WTC11 (cell line): ENCODE results near the gene TBR1. TPM values are rescaled to one million over a fixed set of nuclear protein-coding genes. Genes with fewer than 3 reads are reported as not detected.

Experiments
- ATAC-seq: fragments of 200-7000 bp; cut with Tn5 transposase; 2 replicates; pipeline ENCODE4 v1.10.0; 2021; ENCODE audit warnings: mild to moderate bottlenecking, moderate library complexity
- CTCF ChIA-PET: fragments of 300-600 bp; sonication (Branson Sonifier 250); formaldehyde crosslinking; loops from one replicate; lab custom pipeline; 2021; ENCODE audit warnings: antibody characterized with exemption; lab: Charles Lee
- POLR2A ChIA-PET: fragments of 350-600 bp; sonication (Branson Sonifier 250); formaldehyde crosslinking; loops from one replicate; lab custom pipeline; 2021; ENCODE audit warnings: antibody characterized with exemption; lab: Charles Lee
- DNase-seq: peaks from one replicate; pipeline ENCODE4 v3.0.0; 2021; ENCODE audit warnings: low spot score
- H3K27ac Mint-ChIP-seq: 2 replicates; pipeline ENCODE4 v1.8.0; 2021; ENCODE audit warnings: mixed read lengths
- H3K27me3 Mint-ChIP-seq: 2 replicates; pipeline ENCODE4 v1.8.0; 2021; ENCODE audit warnings: low read depth, mild to moderate bottlenecking, moderate library complexity, mixed read lengths
- H3K36me3 Mint-ChIP-seq: 2 replicates; pipeline ENCODE4 v1.8.0; 2021; ENCODE audit warnings: mixed read lengths
- H3K4me1 Mint-ChIP-seq: 2 replicates; pipeline ENCODE4 v1.8.0; 2022; ENCODE audit warnings: mixed read lengths
- H3K4me3 Mint-ChIP-seq: 2 replicates; pipeline ENCODE4 v1.8.0; 2021; ENCODE audit warnings: mild to moderate bottlenecking, moderate library complexity, mixed read lengths
- H3K9me3 Mint-ChIP-seq: 2 replicates; pipeline ENCODE4 v1.8.0; 2021; ENCODE audit warnings: mixed read lengths
- CREB1 ChIP-seq: sonication (generic); formaldehyde crosslinking; IDR thresholded peaks from 2 replicates; pipeline ENCODE4 v1.8.0; 2023; ENCODE audit warnings: mild to moderate bottlenecking, missing genetic modification reagents
- ETV6 ChIP-seq: sonication (generic); formaldehyde crosslinking; IDR thresholded peaks from 2 replicates; pipeline ENCODE4 v1.8.1; 2022; ENCODE audit warnings: mild to moderate bottlenecking, missing genetic modification reagents
- HMGA2 ChIP-seq: fragments of 250-450 bp; sonication (Bioruptor Pico); IDR thresholded peaks from 2 replicates; pipeline ENCODE4 v1.4.0; 2021; ENCODE audit warnings: mild to moderate bottlenecking, moderate library complexity
- HMGXB4 ChIP-seq: sonication (generic); formaldehyde crosslinking; IDR thresholded peaks from 2 replicates; pipeline ENCODE4 v1.8.1; 2023; ENCODE audit warnings: mild to moderate bottlenecking, moderate library complexity, missing genetic modification reagents
- JUN ChIP-seq: sonication (generic); formaldehyde crosslinking; IDR thresholded peaks from 2 replicates; pipeline ENCODE4 v1.8.0; 2023; ENCODE audit warnings: mild to moderate bottlenecking, missing genetic modification reagents
- KAT7 ChIP-seq: sonication (generic); formaldehyde crosslinking; IDR thresholded peaks from 2 replicates; pipeline ENCODE4 v1.8.1; 2023; ENCODE audit warnings: missing genetic modification reagents, mild to moderate bottlenecking, borderline replicate concordance
- MLX ChIP-seq: sonication (generic); formaldehyde crosslinking; IDR thresholded peaks from 2 replicates; pipeline ENCODE4 v1.8.1; 2023; ENCODE audit warnings: mild to moderate bottlenecking, missing genetic modification reagents, moderate library complexity
- PRDM15 ChIP-seq: sonication (generic); formaldehyde crosslinking; IDR thresholded peaks from 2 replicates; pipeline ENCODE4 v1.8.0; 2022; ENCODE audit warnings: missing genetic modification reagents
- RELA ChIP-seq: sonication (generic); formaldehyde crosslinking; IDR thresholded peaks from 2 replicates; pipeline ENCODE4 v1.8.1; 2022; ENCODE audit warnings: missing genetic modification reagents, mild to moderate bottlenecking, borderline replicate concordance
- RORB ChIP-seq: fragments of 250-450 bp; sonication (Bioruptor Pico); IDR thresholded peaks from 2 replicates; pipeline ENCODE4 v1.9.0; 2021; ENCODE audit warnings: mild to moderate bottlenecking
- SMAD3 ChIP-seq: sonication (generic); formaldehyde crosslinking; IDR thresholded peaks from 2 replicates; pipeline ENCODE4 v1.8.0; 2022; ENCODE audit warnings: missing genetic modification reagents, mild to moderate bottlenecking, borderline replicate concordance
- TEAD1 ChIP-seq: sonication (generic); formaldehyde crosslinking; IDR thresholded peaks from 2 replicates; pipeline ENCODE4 v1.8.0; 2022; ENCODE audit warnings: mild to moderate bottlenecking, missing genetic modification reagents
- USF1 ChIP-seq: sonication (generic); formaldehyde crosslinking; IDR thresholded peaks from 2 replicates; pipeline ENCODE4 v1.8.0; 2022; ENCODE audit warnings: mild to moderate bottlenecking, missing genetic modification reagents
- USF2 ChIP-seq: sonication (generic); formaldehyde crosslinking; IDR thresholded peaks from 2 replicates; pipeline ENCODE4 v1.8.1; 2023; ENCODE audit warnings: mild to moderate bottlenecking, missing genetic modification reagents, moderate library complexity
- ZNF416 ChIP-seq: fragments of 250-450 bp; sonication (Bioruptor Pico); IDR thresholded peaks from 2 replicates; pipeline ENCODE4 v1.9.0; 2021; ENCODE audit warnings: mild to moderate bottlenecking, inconsistent platforms
- ZNF425 ChIP-seq: fragments of 250-450 bp; sonication (Bioruptor Pico); conservative IDR thresholded peaks from 2 replicates; pipeline ENCODE4 v1.9.0; 2021; ENCODE audit warnings: mild to moderate bottlenecking
- ZNF671 ChIP-seq: fragments of 250-450 bp; sonication (Bioruptor Pico); IDR thresholded peaks from 2 replicates; pipeline ENCODE4 v1.8.0; 2021; ENCODE audit warnings: mild to moderate bottlenecking
- total RNA-seq: library from RNA; stranded (reverse); gene quantifications from 3 replicates; pipeline ENCODE4 v1.2.3, GENCODE V29; 2021
- TF ChIP-seq, protein P1 (sequence below): sonication (generic); formaldehyde crosslinking; IDR thresholded peaks from 2 replicates; pipeline ENCODE4 v1.8.0; 2022; ENCODE audit warnings: mild to moderate bottlenecking, missing genetic modification reagents
- TF ChIP-seq, protein P2 (sequence below): sonication (generic); formaldehyde crosslinking; IDR thresholded peaks from 2 replicates; pipeline ENCODE4 v1.8.0; 2022; ENCODE audit warnings: mild to moderate bottlenecking, missing genetic modification reagents
- TF ChIP-seq, protein P3 (sequence below): sonication (generic); formaldehyde crosslinking; IDR thresholded peaks from 2 replicates; pipeline ENCODE4 v1.8.1; 2023; ENCODE audit warnings: mild to moderate bottlenecking, missing genetic modification reagents, borderline replicate concordance

The TBR1 gene
- total RNA-seq, 1 experiment from 2014 or later = not detected

DNA sequence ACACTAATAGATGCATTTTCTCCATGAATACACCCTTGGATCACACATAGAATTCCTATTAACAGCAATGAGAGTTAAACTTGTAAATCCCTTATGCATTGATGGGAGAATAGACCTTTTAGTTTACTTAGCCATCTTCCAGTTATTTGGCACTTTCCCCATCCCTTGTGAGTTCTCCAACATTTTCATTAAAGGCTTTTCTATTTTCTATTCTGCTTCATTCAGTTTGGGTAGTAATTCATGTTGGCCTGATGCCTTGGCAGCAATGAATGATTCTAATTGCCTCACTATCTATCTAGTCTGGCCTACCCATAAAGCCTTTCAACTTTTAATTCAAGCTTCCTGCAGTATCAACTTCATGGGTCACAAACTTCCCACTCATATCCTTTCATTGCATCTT lies 32.3 kb downstream of the TBR1 start:
- no peaks in the 10 kb centered on the region for H3K27me3 Mint-ChIP-seq
- H3K9me3 Mint-ChIP-seq = no peaks in the 10 kb centered on the region
- no peak overlapping the region for H3K4me3 Mint-ChIP-seq
- H3K4me1 Mint-ChIP-seq = no peaks in the 10 kb centered on the region
- H3K27ac Mint-ChIP-seq = no peak overlapping the region
- no peak for DNase-seq
- TF ChIP-seq RORB (CRISPR knock-in tag) (no peak), SMAD3 (CRISPR knock-in tag) (no peak), KAT7 (CRISPR knock-in tag) (no peak), HMGA2 (CRISPR knock-in tag) (no peak), ZNF671 (no peak), USF1 (CRISPR knock-in tag) (no peak), HMGXB4 (CRISPR knock-in tag) (no peak), TEAD1 (CRISPR knock-in tag) (no peak), JUN (CRISPR knock-in tag) (no peak), ZNF425 (no peak), ETV6 (CRISPR knock-in tag) (no peak), RELA (CRISPR knock-in tag) (no peak)
- TF ChIP-seq, protein P1, sequence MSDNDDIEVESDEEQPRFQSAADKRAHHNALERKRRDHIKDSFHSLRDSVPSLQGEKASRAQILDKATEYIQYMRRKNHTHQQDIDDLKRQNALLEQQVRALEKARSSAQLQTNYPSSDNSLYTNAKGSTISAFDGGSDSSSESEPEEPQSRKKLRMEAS = no peak
- no peak for ATAC-seq
- no peaks in the 10 kb centered on the region for H3K36me3 Mint-ChIP-seq
- CTCF ChIA-PET = no interaction called here
- POLR2A ChIA-PET = no interaction called here

GRCh38 chr2:161471631-161472030 lies 55.5 kb downstream of the TBR1 start:
- H3K36me3 Mint-ChIP-seq = peaks cover 17% of the 10 kb centered on the region
- H3K27me3 Mint-ChIP-seq = no peaks in the 10 kb centered on the region
- TF ChIP-seq, protein P2, sequence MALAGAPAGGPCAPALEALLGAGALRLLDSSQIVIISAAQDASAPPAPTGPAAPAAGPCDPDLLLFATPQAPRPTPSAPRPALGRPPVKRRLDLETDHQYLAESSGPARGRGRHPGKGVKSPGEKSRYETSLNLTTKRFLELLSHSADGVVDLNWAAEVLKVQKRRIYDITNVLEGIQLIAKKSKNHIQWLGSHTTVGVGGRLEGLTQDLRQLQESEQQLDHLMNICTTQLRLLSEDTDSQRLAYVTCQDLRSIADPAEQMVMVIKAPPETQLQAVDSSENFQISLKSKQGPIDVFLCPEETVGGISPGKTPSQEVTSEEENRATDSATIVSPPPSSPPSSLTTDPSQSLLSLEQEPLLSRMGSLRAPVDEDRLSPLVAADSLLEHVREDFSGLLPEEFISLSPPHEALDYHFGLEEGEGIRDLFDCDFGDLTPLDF (CRISPR knock-in tag) = no peak
- TF ChIP-seq MLX (CRISPR knock-in tag) (no peak), RELA (CRISPR knock-in tag) (no peak), CREB1 (CRISPR knock-in tag) (no peak), ZNF416 (CRISPR knock-in tag) (no peak), PRDM15 (CRISPR knock-in tag) (no peak), USF2 (CRISPR knock-in tag) (no peak)
- TF ChIP-seq, protein P3, sequence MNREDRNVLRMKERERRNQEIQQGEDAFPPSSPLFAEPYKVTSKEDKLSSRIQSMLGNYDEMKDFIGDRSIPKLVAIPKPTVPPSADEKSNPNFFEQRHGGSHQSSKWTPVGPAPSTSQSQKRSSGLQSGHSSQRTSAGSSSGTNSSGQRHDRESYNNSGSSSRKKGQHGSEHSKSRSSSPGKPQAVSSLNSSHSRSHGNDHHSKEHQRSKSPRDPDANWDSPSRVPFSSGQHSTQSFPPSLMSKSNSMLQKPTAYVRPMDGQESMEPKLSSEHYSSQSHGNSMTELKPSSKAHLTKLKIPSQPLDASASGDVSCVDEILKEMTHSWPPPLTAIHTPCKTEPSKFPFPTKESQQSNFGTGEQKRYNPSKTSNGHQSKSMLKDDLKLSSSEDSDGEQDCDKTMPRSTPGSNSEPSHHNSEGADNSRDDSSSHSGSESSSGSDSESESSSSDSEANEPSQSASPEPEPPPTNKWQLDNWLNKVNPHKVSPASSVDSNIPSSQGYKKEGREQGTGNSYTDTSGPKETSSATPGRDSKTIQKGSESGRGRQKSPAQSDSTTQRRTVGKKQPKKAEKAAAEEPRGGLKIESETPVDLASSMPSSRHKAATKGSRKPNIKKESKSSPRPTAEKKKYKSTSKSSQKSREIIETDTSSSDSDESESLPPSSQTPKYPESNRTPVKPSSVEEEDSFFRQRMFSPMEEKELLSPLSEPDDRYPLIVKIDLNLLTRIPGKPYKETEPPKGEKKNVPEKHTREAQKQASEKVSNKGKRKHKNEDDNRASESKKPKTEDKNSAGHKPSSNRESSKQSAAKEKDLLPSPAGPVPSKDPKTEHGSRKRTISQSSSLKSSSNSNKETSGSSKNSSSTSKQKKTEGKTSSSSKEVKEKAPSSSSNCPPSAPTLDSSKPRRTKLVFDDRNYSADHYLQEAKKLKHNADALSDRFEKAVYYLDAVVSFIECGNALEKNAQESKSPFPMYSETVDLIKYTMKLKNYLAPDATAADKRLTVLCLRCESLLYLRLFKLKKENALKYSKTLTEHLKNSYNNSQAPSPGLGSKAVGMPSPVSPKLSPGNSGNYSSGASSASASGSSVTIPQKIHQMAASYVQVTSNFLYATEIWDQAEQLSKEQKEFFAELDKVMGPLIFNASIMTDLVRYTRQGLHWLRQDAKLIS (CRISPR knock-in tag) = no peak

More at GRCh38 chr2:161471631-161472030, 55.5 kb downstream of the TBR1 start:
- CTCF ChIA-PET = no interaction called here
- peaks cover 33% of the 10 kb centered on the region for H3K9me3 Mint-ChIP-seq
- POLR2A ChIA-PET = no interaction called here
- no peak overlapping the region for H3K4me3 Mint-ChIP-seq
- H3K27ac Mint-ChIP-seq = no peak overlapping the region
- H3K4me1 Mint-ChIP-seq = no peaks in the 10 kb centered on the region
- DNase-seq = no peak
- ATAC-seq = no peak
